GM23338 (cell line): ENCODE results near the gene RHBDF2.

ENCODE experiments used
- EZH2 ChIP-seq: fragments of 200-600 bp; sonication (generic); IDR thresholded peaks from one replicate; pipeline ENCODE4 v1.8.0; 2017; ENCODE audit warnings: antibody characterized with exemption, mild to moderate bottlenecking, low read depth; ENCODE audit not compliant: unreplicated experiment
- EZH2phosphoT487 ChIP-seq: fragments of 200-600 bp; sonication (generic); IDR thresholded peaks from one replicate; pipeline ENCODE4 v1.8.1; 2018; ENCODE audit warnings: antibody characterized with exemption; ENCODE audit not compliant: unreplicated experiment
- JUNB ChIP-seq: IDR thresholded peaks from one replicate; pipeline ENCODE4 v1.6.1; 2016; ENCODE audit warnings: antibody characterized with exemption; ENCODE audit not compliant: unreplicated experiment
- POLR2AphosphoS5 ChIP-seq: IDR thresholded peaks from 2 replicates; pipeline ENCODE4 v1.6.1; 2016; ENCODE audit warnings: antibody characterized with exemption, low read depth
- REST ChIP-seq: IDR thresholded peaks from one replicate; pipeline ENCODE4 v1.6.1; 2018; ENCODE audit warnings: antibody characterized with exemption; ENCODE audit not compliant: unreplicated experiment
- TF ChIP-seq, protein P1 (sequence below), 2 experiments: fragments of 200-600 bp in 1 of 2; sonication (generic) in 1 of 2; conservative IDR thresholded peaks; 2 replicates each; pipeline versions ENCODE4 v1.5.1 to v1.6.1; 2016 to 2017; ENCODE audit warnings: antibody characterized with exemption in 2 of 2, low read depth in 2 of 2, mild to moderate bottlenecking in 2 of 2, moderate library complexity in 1 of 2

GRCh38 chr17:76458580-76459490 is 42.4 kb downstream of the RHBDF2 start:
- TF ChIP-seq, protein P1, sequence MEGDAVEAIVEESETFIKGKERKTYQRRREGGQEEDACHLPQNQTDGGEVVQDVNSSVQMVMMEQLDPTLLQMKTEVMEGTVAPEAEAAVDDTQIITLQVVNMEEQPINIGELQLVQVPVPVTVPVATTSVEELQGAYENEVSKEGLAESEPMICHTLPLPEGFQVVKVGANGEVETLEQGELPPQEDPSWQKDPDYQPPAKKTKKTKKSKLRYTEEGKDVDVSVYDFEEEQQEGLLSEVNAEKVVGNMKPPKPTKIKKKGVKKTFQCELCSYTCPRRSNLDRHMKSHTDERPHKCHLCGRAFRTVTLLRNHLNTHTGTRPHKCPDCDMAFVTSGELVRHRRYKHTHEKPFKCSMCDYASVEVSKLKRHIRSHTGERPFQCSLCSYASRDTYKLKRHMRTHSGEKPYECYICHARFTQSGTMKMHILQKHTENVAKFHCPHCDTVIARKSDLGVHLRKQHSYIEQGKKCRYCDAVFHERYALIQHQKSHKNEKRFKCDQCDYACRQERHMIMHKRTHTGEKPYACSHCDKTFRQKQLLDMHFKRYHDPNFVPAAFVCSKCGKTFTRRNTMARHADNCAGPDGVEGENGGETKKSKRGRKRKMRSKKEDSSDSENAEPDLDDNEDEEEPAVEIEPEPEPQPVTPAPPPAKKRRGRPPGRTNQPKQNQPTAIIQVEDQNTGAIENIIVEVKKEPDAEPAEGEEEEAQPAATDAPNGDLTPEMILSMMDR (conservative IDR thresholded peaks at IDR 0.05; ENCODE audit: low read depth in 2 of 2) = peak; percentile 68 to 88
- TF ChIP-seq JUNB = no peak
- TF ChIP-seq REST = no peak
- no peak for TF ChIP-seq EZH2
- no peak for TF ChIP-seq POLR2AphosphoS5
- TF ChIP-seq EZH2phosphoT487 = no peak
